Measurements from ENCODE around the gene IGSF9B. TPM values are rescaled to one million over a fixed set of nuclear protein-coding genes. Genes with fewer than 3 reads are reported as not detected.

IGSF9B gene
- total and polyA plus RNA-seq, 10 of the 15 experiments (the other 5 are each of a cell fraction or from before 2014, with no cell fraction given) = 0.03 to 3.7 (median 0.20) TPM; not detected in 2

- TF ChIP-seq MAX (IDR thresholded peaks at IDR 0.05; ENCODE audit: low read depth, low read length) = no peak
- no peak for TF ChIP-seq PRDM15 (CRISPR knock-in tag; IDR thresholded peaks at IDR 0.05)
- no peak for TF ChIP-seq E2F8 (IDR thresholded peaks at IDR 0.05; ENCODE audit: low read depth, partially characterized antibody)
- TF ChIP-seq RCOR1 (conservative IDR thresholded peaks at IDR 0.05; ENCODE audit: low read depth, low read length) = no peak
- TF ChIP-seq MYC (IDR thresholded peaks at IDR 0.05; ENCODE audit: insufficient read depth, insufficient read length, insufficient replicate concordance, low read length, severe bottlenecking) = no peak
- no peak for TF ChIP-seq STAT1 (conservative IDR thresholded peaks at IDR 0.05)
- no peak for TF ChIP-seq GATAD2B (conservative IDR thresholded peaks at IDR 0.05; ENCODE audit: low read depth)
- no peak for TF ChIP-seq SUZ12 (IDR thresholded peaks at IDR 0.05; ENCODE audit: unreplicated experiment)
- no peak for TF ChIP-seq MXI1 (IDR thresholded peaks at IDR 0.05; ENCODE audit: low read depth, low read length)
- TF ChIP-seq POLR2AphosphoS2 (IDR thresholded peaks at IDR 0.05; ENCODE audit: low read depth, low read length) = no peak
- no peak for TF ChIP-seq TCF7 (IDR thresholded peaks at IDR 0.05; ENCODE audit: borderline replicate concordance)
These were observed 22.7 kb downstream of the IGSF9B start (continued) for GRCh38 chr11:133934096-133934495.
